ENCODE results near the gene ATP2B2. TPM values are rescaled to one million over a fixed set of nuclear protein-coding genes. Genes with fewer than 3 reads are reported as not detected.

Gene ATP2B2
- total RNA-seq, 2 experiments from 2014 or later = 0.06 TPM; not detected in 1

GRCh38 chr3:10377148-10377725 lies 128.1 kb downstream of the ATP2B2 start:
- Histone ChIP-seq H3K9me3 (ENCODE audit: low read length) (no peaks in the 10 kb centered on the region), H3K4me3 (ENCODE audit: low read depth, low read length, poor library complexity, severe bottlenecking) (no peak overlapping the region), H3K4me2 (ENCODE audit: low read length) (peak overlapping the region; percentile 47), H3K36me3 (ENCODE audit: insufficient read depth, low read length) (no peaks in the 10 kb centered on the region), H4K20me1 (ENCODE audit: insufficient read depth, low read length) (no peaks in the 10 kb centered on the region), H3K79me2 (ENCODE audit: insufficient read depth, low read depth, low read length) (no peaks in the 10 kb centered on the region), H2AFZ (ENCODE audit: low read length) (no peak overlapping the region), H3K27ac (ENCODE audit: low read depth, low read length, poor library complexity, severe bottlenecking) (peak overlapping the region; percentile 74), H3K4me1 (ENCODE audit: insufficient read depth, low read length, poor library complexity, severe bottlenecking) (peaks cover 79% of the 10 kb centered on the region), H3K9me2 (ENCODE audit: insufficient read depth, low read length) (no peaks in the 10 kb centered on the region)
- POLR2A ChIA-PET = interaction anchor here (0.6 to 3.5 kb wide), 2 partner anchors 12 to 68 kb away, joined by 4 to 14 read pairs; no protein-coding TSS in a partner anchor
- no TSS peak for BruUV-seq (replicated peaks)
- TF ChIP-seq EZH2phosphoT487 (IDR thresholded peaks at IDR 0.05; ENCODE audit: borderline replicate concordance, low read depth, low read length) (no peak), CTCF (conservative IDR thresholded peaks at IDR 0.05; ENCODE audit: low read length) (no peak)
- CTCF ChIA-PET (ENCODE audit: unreplicated experiment) = no interaction called here
- no peak for DNase-seq (ENCODE audit: low spot score)
- intact Hi-C loops (cut with micrococcal nuclease; ENCODE audit: unreplicated experiment) = no loop called here

GRCh38 chr3:10376353-10376752 lies 129.0 kb downstream of the ATP2B2 start:
- Histone ChIP-seq H3K79me2 (ENCODE audit: insufficient read depth, low read depth, low read length) (no peaks in the 10 kb centered on the region), H3K4me2 (ENCODE audit: low read length) (peak overlapping the region; percentile 47), H3K9me3 (ENCODE audit: low read length) (no peaks in the 10 kb centered on the region), H3K36me3 (ENCODE audit: insufficient read depth, low read length) (peaks cover 3% of the 10 kb centered on the region; the same call in 1 of the 2 replicates), H3K9me2 (ENCODE audit: insufficient read depth, low read length) (no peaks in the 10 kb centered on the region), H3K27ac (ENCODE audit: low read depth, low read length, poor library complexity, severe bottlenecking) (peak overlapping the region; percentile 74), H4K20me1 (ENCODE audit: insufficient read depth, low read length) (no peaks in the 10 kb centered on the region), H3K4me3 (ENCODE audit: low read depth, low read length, poor library complexity, severe bottlenecking) (no peak overlapping the region), H2AFZ (ENCODE audit: low read length) (no peak overlapping the region), H3K4me1 (ENCODE audit: insufficient read depth, low read length, poor library complexity, severe bottlenecking) (peaks cover 72% of the 10 kb centered on the region)
- POLR2A ChIA-PET = interaction anchor here (0.8 to 1.0 kb wide), 2 partner anchors 9 to 13 kb away, joined by 3 to 4 read pairs; no protein-coding TSS in a partner anchor
- BruUV-seq (replicated peaks) = no TSS peak
- TF ChIP-seq EZH2phosphoT487 (IDR thresholded peaks at IDR 0.05; ENCODE audit: borderline replicate concordance, low read depth, low read length) = no peak
- intact Hi-C loops (cut with micrococcal nuclease; ENCODE audit: unreplicated experiment) = loop anchor here (1.0 kb wide), 1 partner anchor 18 kb away; no protein-coding TSS in a partner anchor
- peak; percentile 91 for DNase-seq (ENCODE audit: low spot score)
- CTCF ChIA-PET (ENCODE audit: unreplicated experiment) = no interaction called here

GRCh38 chr3:10375296-10376053 lies 129.9 kb downstream of the ATP2B2 start:
- no peak overlapping the region for H2AFZ ChIP-seq (ENCODE audit: low read length)
- peak overlapping the region; percentile 47 for H3K4me2 ChIP-seq (ENCODE audit: low read length)
- TF ChIP-seq CTCF (conservative IDR thresholded peaks at IDR 0.05; ENCODE audit: low read length) (no peak), EZH2phosphoT487 (IDR thresholded peaks at IDR 0.05; ENCODE audit: borderline replicate concordance, low read depth, low read length) (no peak)
- POLR2A ChIA-PET = interaction anchor here (0.7 to 1.0 kb wide), 3 partner anchors 8 to 14 kb away, joined by 3 to 4 read pairs (median 3); no protein-coding TSS in a partner anchor
- peaks cover 68% of the 10 kb centered on the region for H3K4me1 ChIP-seq (ENCODE audit: insufficient read depth, low read length, poor library complexity, severe bottlenecking)
- no peaks in the 10 kb centered on the region for H3K79me2 ChIP-seq (ENCODE audit: insufficient read depth, low read depth, low read length)
- intact Hi-C loops (cut with micrococcal nuclease; ENCODE audit: unreplicated experiment) = loop anchor here (1.0 kb wide), 1 partner anchor 17 kb away; no protein-coding TSS in a partner anchor
- H3K9me2 ChIP-seq (ENCODE audit: insufficient read depth, low read length) = no peaks in the 10 kb centered on the region
- H4K20me1 ChIP-seq (ENCODE audit: insufficient read depth, low read length) = no peaks in the 10 kb centered on the region
- no peak for DNase-seq (ENCODE audit: low spot score)
- H3K4me3 ChIP-seq (ENCODE audit: low read depth, low read length, poor library complexity, severe bottlenecking) = no peak overlapping the region
- H3K9me3 ChIP-seq (ENCODE audit: low read length) = no peaks in the 10 kb centered on the region
- peaks cover 9% of the 10 kb centered on the region; the same call in 1 of the 2 replicates for H3K36me3 ChIP-seq (ENCODE audit: insufficient read depth, low read length)
- H3K27ac ChIP-seq (ENCODE audit: low read depth, low read length, poor library complexity, severe bottlenecking) = peak overlapping the region; percentile 74
- CTCF ChIA-PET (ENCODE audit: unreplicated experiment) = no interaction called here
- BruUV-seq (replicated peaks) = no TSS peak
